ENCODE measurements around the gene PPM1H. TPM values are rescaled to one million over a fixed set of nuclear protein-coding genes. Genes with fewer than 3 reads are reported as not detected.

The PPM1H gene
- polyA plus RNA-seq, 1 of the 3 experiments (the other 2 are of a cell fraction) = 0.13 TPM

DNA sequence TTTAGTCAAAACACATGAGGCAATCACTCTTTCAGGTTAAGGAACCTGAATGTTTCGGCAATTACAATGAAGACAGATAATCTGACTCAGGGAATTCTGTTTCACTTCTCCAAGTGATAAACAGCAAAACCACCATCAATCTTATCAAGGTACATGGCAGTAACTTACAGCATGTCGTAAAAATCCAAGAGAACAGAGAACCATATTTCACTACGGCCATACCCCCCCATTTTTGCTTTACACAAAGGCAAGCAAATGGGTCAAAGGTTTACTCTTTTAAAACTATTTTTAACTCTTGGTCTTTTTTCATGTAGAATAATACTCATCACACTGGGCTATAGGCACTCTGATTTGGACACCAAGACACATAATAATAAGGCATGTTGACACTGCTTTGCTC lies 102.4 kb downstream of the PPM1H start:
- no peaks in the 10 kb centered on the region for H3F3A ChIP-seq (replicated peaks; ENCODE audit: insufficient read depth)
- ChIA-PET CTCF (interaction anchor here (1.1 kb wide), 1 partner anchor 19 kb away, joined by 3 read pairs; no protein-coding TSS in a partner anchor), POLR2A (no interaction called here)
- H3K79me2 ChIP-seq (ENCODE audit: insufficient read depth) = no peaks in the 10 kb centered on the region
- no peaks in the 10 kb centered on the region for H3K27me3 ChIP-seq (ENCODE audit: insufficient read depth)
- no peak for TF ChIP-seq FOXM1 (IDR thresholded peaks at IDR 0.05; ENCODE audit: low read depth)
- no peaks in the 10 kb centered on the region for H3K9me2 ChIP-seq
- no peak overlapping the region for H3K4me3 ChIP-seq (ENCODE audit: low read depth in 2 of 2, low read length in 1 of 2)
- no peaks in the 10 kb centered on the region; a peak in 1 of 4 replicates for H3K4me1 ChIP-seq (ENCODE audit: control insufficient read depth in 1 of 2, insufficient read depth in 2 of 2, low read depth in 1 of 2, low read length in 1 of 2)
- no peak overlapping the region for H3K4me2 ChIP-seq
- no peak overlapping the region for H3K9ac ChIP-seq
- no peaks in the 10 kb centered on the region for H4K20me1 ChIP-seq (ENCODE audit: insufficient read depth)
- no peaks in the 10 kb centered on the region for H3K9me3 ChIP-seq
- no peak overlapping the region for H2AFZ ChIP-seq (ENCODE audit: low read depth)
- H3K27ac ChIP-seq (ENCODE audit: low read depth in 2 of 2, low read length in 1 of 2) = no peak overlapping the region
- no peak for DNase-seq
- WGBS (ENCODE audit: low lambda C conversion rate) = 66% methylated on average over 3 of the region's 3 CpGs
- H3K36me3 ChIP-seq (replicated peaks in 1 of 2; ENCODE audit: control insufficient read depth in 1 of 2, insufficient read depth in 2 of 2, low read length in 1 of 2) = no peaks in the 10 kb centered on the region

DNA sequence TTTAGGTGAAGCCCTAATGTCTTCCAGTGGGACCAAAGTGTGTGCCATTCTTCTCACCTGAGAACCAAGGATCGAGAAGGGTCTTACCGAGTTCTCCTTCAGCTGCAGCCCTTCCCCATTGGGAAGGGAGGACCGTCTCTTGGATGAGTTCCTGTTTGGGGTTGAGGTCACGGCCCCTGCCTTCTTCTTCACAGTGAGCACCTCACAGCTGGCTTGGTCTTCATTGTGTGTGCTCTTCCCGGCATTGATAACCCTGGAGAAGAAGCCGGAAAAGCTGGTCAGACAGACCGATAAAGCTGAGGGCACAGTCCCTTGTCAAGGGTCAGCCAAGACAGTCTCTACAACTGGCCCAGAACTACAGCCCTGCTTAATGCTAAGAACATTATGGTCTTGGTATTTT lies 102.9 kb downstream of the PPM1H start:
- 65% methylated on average over 5 of the region's 7 CpGs for WGBS (ENCODE audit: low lambda C conversion rate)
- Histone ChIP-seq H2AFZ (ENCODE audit: low read depth) (no peak overlapping the region), H3K4me2 (no peak overlapping the region), H3K27me3 (ENCODE audit: insufficient read depth) (no peaks in the 10 kb centered on the region), H3K79me2 (ENCODE audit: insufficient read depth) (no peaks in the 10 kb centered on the region), H3K4me3 (ENCODE audit: low read depth in 2 of 2, low read length in 1 of 2) (no peak overlapping the region), H3K9me2 (no peaks in the 10 kb centered on the region), H3K9me3 (no peaks in the 10 kb centered on the region), H3F3A (replicated peaks; ENCODE audit: insufficient read depth) (no peaks in the 10 kb centered on the region), H3K4me1 (ENCODE audit: control insufficient read depth in 1 of 2, insufficient read depth in 2 of 2, low read depth in 1 of 2, low read length in 1 of 2) (no peaks in the 10 kb centered on the region; a peak in 1 of 4 replicates), H3K27ac (ENCODE audit: low read depth in 2 of 2, low read length in 1 of 2) (no peak overlapping the region), H3K9ac (no peak overlapping the region), H4K20me1 (ENCODE audit: insufficient read depth) (no peaks in the 10 kb centered on the region), H3K36me3 (replicated peaks in 1 of 2; ENCODE audit: control insufficient read depth in 1 of 2, insufficient read depth in 2 of 2, low read length in 1 of 2) (no peaks in the 10 kb centered on the region)
- no peak for TF ChIP-seq NRF1 (IDR thresholded peaks at IDR 0.05; ENCODE audit: low read depth, low read length)
- no peak for DNase-seq
- POLR2A ChIA-PET = no interaction called here
- CTCF ChIA-PET = no interaction called here

DNA sequence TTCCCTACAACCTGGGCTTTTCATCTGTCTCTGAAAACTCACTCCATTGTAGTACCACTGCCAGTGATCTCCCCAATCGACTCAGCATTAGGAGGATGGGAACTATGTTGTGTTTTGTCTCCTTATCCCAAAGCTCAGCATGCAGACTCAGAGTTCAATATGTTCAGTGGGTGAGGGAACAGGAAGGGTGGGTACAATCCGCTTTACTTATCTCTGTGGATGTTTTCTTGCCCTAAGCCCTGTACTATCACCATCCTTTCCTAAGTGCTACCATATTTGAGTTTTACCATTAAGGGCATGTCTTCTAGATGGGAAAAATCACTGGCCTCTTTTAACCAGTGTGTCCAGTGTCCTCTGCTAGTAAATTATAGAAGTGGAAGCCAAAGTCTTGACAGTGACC lies 107.1 kb downstream of the PPM1H start:
- no peaks in the 10 kb centered on the region for H3K79me2 ChIP-seq (ENCODE audit: insufficient read depth)
- H3K9me3 ChIP-seq = no peaks in the 10 kb centered on the region
- H4K20me1 ChIP-seq (ENCODE audit: insufficient read depth) = no peaks in the 10 kb centered on the region
- H3K9me2 ChIP-seq = no peaks in the 10 kb centered on the region
- 36% methylated on average over 2 of the region's 2 CpGs for WGBS (ENCODE audit: low lambda C conversion rate)
- no peak overlapping the region for H3K27ac ChIP-seq (ENCODE audit: low read depth in 2 of 2, low read length in 1 of 2)
- no peak overlapping the region for H3K9ac ChIP-seq
- POLR2A ChIA-PET = no interaction called here
- H3K4me1 ChIP-seq (ENCODE audit: control insufficient read depth in 1 of 2, insufficient read depth in 2 of 2, low read depth in 1 of 2, low read length in 1 of 2) = no peaks in the 10 kb centered on the region
- no peak overlapping the region for H2AFZ ChIP-seq (ENCODE audit: low read depth)
- no peak for DNase-seq
- no peaks in the 10 kb centered on the region for H3K27me3 ChIP-seq (ENCODE audit: insufficient read depth)
- CTCF ChIA-PET = interaction anchor here (1.0 kb wide), 1 partner anchor 14 kb away, joined by 4 read pairs; no protein-coding TSS in a partner anchor
- TF ChIP-seq, protein P1, sequence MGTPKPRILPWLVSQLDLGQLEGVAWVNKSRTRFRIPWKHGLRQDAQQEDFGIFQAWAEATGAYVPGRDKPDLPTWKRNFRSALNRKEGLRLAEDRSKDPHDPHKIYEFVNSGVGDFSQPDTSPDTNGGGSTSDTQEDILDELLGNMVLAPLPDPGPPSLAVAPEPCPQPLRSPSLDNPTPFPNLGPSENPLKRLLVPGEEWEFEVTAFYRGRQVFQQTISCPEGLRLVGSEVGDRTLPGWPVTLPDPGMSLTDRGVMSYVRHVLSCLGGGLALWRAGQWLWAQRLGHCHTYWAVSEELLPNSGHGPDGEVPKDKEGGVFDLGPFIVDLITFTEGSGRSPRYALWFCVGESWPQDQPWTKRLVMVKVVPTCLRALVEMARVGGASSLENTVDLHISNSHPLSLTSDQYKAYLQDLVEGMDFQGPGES (IDR thresholded peaks at IDR 0.05; ENCODE audit: low read depth, low read length) = no peak
- TF ChIP-seq RAD21 (IDR thresholded peaks at IDR 0.05; ENCODE audit: low read length) (no peak), SIN3A (IDR thresholded peaks at IDR 0.05; ENCODE audit: borderline replicate concordance, low read depth, low read length) (no peak), GATA2 (CRISPR knock-in tag; IDR thresholded peaks at IDR 0.05) (no peak), GABPA (IDR thresholded peaks at IDR 0.05; ENCODE audit: low read depth) (no peak), EP300 (IDR thresholded peaks at IDR 0.05; ENCODE audit: borderline replicate concordance in 1 of 2, low read depth in 1 of 2, low read length in 1 of 2) (no peak), RFX5 (IDR thresholded peaks at IDR 0.05; ENCODE audit: low read length) (no peak), MEF2A (IDR thresholded peaks at IDR 0.05; ENCODE audit: borderline replicate concordance, low read depth) (no peak), FOSL2 (IDR thresholded peaks at IDR 0.05; ENCODE audit: borderline replicate concordance, low read depth) (no peak), EZH2phosphoT487 (IDR thresholded peaks at IDR 0.05; ENCODE audit: borderline replicate concordance, low read depth) (no peak), POLR2AphosphoS5 (IDR thresholded peaks at IDR 0.05; ENCODE audit: low read depth, low read length) (no peak), JUND (IDR thresholded peaks at IDR 0.05) (no peak), NFIC (IDR thresholded peaks at IDR 0.05; ENCODE audit: borderline replicate concordance) (no peak), TEAD4 (IDR thresholded peaks at IDR 0.05; ENCODE audit: borderline replicate concordance, insufficient read depth) (no peak), RCOR1 (IDR thresholded peaks at IDR 0.05; ENCODE audit: low read length) (no peak), FOXJ3 (CRISPR knock-in tag; IDR thresholded peaks at IDR 0.05) (no peak)
- TF ChIP-seq, protein P2, sequence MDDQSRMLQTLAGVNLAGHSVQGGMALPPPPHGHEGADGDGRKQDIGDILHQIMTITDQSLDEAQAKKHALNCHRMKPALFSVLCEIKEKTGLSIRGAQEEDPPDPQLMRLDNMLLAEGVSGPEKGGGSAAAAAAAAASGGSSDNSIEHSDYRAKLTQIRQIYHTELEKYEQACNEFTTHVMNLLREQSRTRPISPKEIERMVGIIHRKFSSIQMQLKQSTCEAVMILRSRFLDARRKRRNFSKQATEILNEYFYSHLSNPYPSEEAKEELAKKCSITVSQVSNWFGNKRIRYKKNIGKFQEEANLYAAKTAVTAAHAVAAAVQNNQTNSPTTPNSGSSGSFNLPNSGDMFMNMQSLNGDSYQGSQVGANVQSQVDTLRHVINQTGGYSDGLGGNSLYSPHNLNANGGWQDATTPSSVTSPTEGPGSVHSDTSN (IDR thresholded peaks at IDR 0.05) = no peak
- TF ChIP-seq, protein P3, sequence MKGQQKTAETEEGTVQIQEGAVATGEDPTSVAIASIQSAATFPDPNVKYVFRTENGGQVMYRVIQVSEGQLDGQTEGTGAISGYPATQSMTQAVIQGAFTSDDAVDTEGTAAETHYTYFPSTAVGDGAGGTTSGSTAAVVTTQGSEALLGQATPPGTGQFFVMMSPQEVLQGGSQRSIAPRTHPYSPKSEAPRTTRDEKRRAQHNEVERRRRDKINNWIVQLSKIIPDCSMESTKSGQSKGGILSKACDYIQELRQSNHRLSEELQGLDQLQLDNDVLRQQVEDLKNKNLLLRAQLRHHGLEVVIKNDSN (IDR thresholded peaks at IDR 0.05; ENCODE audit: borderline replicate concordance, low read depth) = no peak
- TF ChIP-seq, protein P4, sequence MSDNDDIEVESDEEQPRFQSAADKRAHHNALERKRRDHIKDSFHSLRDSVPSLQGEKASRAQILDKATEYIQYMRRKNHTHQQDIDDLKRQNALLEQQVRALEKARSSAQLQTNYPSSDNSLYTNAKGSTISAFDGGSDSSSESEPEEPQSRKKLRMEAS (IDR thresholded peaks at IDR 0.05; ENCODE audit: low read depth) = no peak
- H3F3A ChIP-seq (replicated peaks; ENCODE audit: insufficient read depth) = no peaks in the 10 kb centered on the region
- H3K4me2 ChIP-seq = no peak overlapping the region
- H3K4me3 ChIP-seq (ENCODE audit: low read depth in 2 of 2, low read length in 1 of 2) = no peak overlapping the region
- H3K36me3 ChIP-seq (replicated peaks in 1 of 2; ENCODE audit: control insufficient read depth in 1 of 2, insufficient read depth in 2 of 2, low read length in 1 of 2) = no peaks in the 10 kb centered on the region
